ENCODE data around the gene APBB2.

Gene APBB2

GRCh38 chr4:41134581-41134980 lies 79.8 kb downstream of the APBB2 start:
- TF ChIP-seq GATA2 (IDR thresholded peaks at IDR 0.05; ENCODE audit: low read depth, low read length) (no peak), GATA3 (IDR thresholded peaks at IDR 0.05; ENCODE audit: low read depth, low read length) (no peak)

- no peak for TF ChIP-seq GATA2 (IDR thresholded peaks at IDR 0.05; ENCODE audit: low read depth, low read length)
- no peak for TF ChIP-seq GATA3 (IDR thresholded peaks at IDR 0.05; ENCODE audit: low read depth, low read length)
These were observed 80.8 kb downstream of the APBB2 start for GRCh38 chr4:41133454-41134018.

DNA sequence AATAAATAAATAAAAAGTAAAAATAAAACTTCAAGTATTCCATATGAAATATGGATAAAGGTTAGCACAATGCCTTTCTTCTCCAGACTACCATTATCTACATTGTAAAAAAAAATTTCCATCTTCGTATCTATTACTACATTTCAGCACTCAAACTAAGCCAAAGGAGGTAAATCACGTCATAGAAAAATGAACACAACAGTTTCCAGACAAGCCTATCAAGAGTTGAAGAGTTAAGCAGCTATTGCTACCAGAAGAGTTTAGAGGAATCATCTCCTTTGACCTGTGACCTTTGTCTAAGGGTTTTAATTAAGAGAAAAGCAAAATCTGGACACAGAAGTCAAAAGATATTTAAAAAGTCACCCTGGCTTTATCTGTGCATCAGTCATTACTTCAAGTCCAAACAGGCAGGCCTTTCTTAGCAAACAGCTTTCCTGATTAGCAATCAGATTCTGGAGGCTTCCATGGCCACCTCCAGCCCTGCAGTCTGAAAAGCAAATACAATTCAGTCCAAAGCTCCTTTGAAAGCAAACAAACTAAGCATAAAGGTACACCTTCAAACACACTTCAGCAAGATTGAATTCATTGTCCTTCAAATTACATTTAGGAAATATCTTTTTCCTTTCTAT lies 82.2 kb downstream of the APBB2 start:
- TF ChIP-seq GATA3 (IDR thresholded peaks at IDR 0.05; ENCODE audit: low read depth, low read length) (no peak), GATA2 (IDR thresholded peaks at IDR 0.05; ENCODE audit: low read depth, low read length) (no peak)

- TF ChIP-seq GATA2 (IDR thresholded peaks at IDR 0.05; ENCODE audit: low read depth, low read length) (no peak), GATA3 (IDR thresholded peaks at IDR 0.05; ENCODE audit: low read depth, low read length) (no peak)
These were observed 84.4 kb downstream of the APBB2 start for GRCh38 chr4:41129936-41130440.

GRCh38 chr4:41129128-41129754 lies 85.1 kb downstream of the APBB2 start:
- TF ChIP-seq GATA2 (IDR thresholded peaks at IDR 0.05; ENCODE audit: low read depth, low read length) = no peak

- no peak for TF ChIP-seq GATA3 (IDR thresholded peaks at IDR 0.05; ENCODE audit: low read depth, low read length)
- no peak for TF ChIP-seq GATA2 (IDR thresholded peaks at IDR 0.05; ENCODE audit: low read depth, low read length)
These were observed 88.6 kb downstream of the APBB2 start for GRCh38 chr4:41125558-41126311.

- no peak for TF ChIP-seq GATA3 (IDR thresholded peaks at IDR 0.05; ENCODE audit: low read depth, low read length)
- no peak for TF ChIP-seq GATA2 (IDR thresholded peaks at IDR 0.05; ENCODE audit: low read depth, low read length)
These were observed 89.3 kb downstream of the APBB2 start for GRCh38 chr4:41124916-41125548.

DNA sequence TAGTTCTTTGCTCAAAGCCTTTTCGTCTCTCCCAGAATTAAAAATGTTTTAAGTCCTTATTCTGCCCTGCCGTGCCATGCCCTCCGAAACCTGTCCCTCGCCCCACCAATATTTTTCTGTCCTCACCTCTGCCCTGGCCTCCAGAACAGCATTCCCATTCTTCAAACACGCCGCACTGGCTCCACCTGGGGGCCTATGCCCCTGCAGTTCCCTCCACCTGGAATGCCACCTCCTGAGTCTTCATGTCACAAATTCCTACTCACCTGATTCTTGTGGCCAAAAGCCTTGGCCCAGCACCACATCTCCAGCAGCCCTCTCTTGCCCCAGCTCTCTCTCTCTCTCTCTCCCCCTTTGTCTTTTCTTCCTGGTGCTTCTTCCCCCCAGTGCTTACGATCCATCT lies 91.6 kb downstream of the APBB2 start:
- no peak for TF ChIP-seq GATA2 (IDR thresholded peaks at IDR 0.05; ENCODE audit: low read depth, low read length)
- TF ChIP-seq GATA3 (IDR thresholded peaks at IDR 0.05; ENCODE audit: low read depth, low read length) = no peak

DNA sequence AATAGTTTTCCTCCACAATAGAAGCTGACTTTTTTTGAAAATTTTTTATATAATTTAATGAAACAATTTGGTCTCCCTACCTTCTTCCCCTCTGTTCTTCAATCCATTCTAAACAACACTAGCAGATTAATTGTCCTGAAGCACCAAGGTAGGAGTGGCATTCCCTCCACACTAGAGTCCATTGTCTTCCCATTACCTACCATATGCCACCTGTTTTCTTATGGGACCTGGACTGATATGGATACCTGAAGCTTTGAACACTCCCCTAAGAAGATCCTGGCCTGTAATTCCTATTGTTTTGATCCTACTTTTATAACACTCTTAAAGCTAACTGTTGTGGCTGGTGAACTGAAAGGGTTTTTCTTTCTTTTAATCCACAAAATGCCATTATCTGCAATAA lies 92.0 kb downstream of the APBB2 start:
- TF ChIP-seq GATA2 (IDR thresholded peaks at IDR 0.05; ENCODE audit: low read depth, low read length) (no peak), GATA3 (IDR thresholded peaks at IDR 0.05; ENCODE audit: low read depth, low read length) (no peak)

- TF ChIP-seq GATA3 (IDR thresholded peaks at IDR 0.05; ENCODE audit: low read depth, low read length) (no peak), GATA2 (IDR thresholded peaks at IDR 0.05; ENCODE audit: low read depth, low read length) (no peak)
These were observed 92.4 kb downstream of the APBB2 start for GRCh38 chr4:41121906-41122305.

DNA sequence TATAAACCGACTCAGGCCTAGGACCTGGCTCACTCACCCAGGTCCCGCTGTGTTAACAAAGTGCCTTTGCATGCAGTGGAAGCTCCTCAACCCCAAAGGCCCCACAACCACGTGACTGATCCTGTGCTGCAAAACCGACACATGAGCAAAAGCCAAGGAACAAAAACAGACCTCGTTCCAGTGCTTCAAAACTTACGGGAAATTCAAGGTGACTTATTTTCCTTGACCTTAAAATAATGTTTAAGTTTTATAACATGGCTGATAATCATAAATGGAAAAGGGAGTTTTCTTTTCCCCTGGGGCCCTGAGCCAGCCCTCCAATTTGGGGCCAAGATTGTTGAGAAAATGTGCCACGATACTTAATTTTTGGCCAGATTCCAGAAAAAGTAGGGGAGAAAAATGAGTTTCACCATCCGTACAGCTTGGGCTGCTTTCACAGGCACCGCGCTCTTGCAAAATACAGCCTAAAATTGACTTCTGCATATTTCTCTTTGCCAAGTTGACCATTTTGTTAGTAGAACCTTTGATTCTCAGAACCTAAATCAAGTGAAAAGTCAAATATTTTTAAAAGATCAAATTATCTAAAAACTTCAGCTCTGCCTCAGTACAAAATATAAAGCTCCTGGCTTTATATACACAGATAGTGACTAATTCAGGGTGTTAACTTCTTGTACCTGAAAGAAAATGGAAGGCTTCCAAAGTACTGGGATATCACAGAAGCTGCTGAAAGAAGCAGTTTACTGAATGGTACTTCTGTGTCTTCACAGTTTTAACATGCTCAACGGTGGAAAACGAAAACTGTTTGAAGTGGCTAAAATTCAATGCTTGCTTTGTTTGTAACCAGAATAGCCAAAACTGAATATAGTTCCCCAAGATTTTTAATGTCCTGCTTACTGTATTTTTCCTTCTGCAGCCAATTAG lies 93.8 kb downstream of the APBB2 start:
- TF ChIP-seq GATA2 (IDR thresholded peaks at IDR 0.05; ENCODE audit: low read depth, low read length) = no peak
- no peak for TF ChIP-seq GATA3 (IDR thresholded peaks at IDR 0.05; ENCODE audit: low read depth, low read length)

DNA sequence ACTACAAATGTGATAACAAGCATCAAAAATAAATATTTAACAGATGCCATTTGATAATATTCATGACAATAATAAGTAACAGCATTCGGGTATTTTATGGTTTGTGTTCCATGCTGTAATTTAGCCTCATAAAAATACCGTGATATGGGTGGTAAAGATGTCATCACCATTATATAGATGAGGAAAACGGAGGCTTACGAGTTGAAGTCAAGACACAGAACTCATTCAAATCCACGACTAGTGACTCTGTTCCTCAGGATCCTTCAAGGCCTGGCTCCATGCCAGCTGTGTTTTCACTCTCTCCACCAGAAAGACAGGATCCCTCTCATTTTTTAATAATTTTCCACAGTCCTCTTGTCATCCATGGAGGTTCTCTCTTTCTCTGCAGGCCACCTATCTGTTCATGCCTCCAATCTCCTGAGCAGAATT lies 94.5 kb downstream of the APBB2 start:
- TF ChIP-seq GATA3 (IDR thresholded peaks at IDR 0.05; ENCODE audit: low read depth, low read length) (no peak), GATA2 (IDR thresholded peaks at IDR 0.05; ENCODE audit: low read depth, low read length) (no peak)

DNA sequence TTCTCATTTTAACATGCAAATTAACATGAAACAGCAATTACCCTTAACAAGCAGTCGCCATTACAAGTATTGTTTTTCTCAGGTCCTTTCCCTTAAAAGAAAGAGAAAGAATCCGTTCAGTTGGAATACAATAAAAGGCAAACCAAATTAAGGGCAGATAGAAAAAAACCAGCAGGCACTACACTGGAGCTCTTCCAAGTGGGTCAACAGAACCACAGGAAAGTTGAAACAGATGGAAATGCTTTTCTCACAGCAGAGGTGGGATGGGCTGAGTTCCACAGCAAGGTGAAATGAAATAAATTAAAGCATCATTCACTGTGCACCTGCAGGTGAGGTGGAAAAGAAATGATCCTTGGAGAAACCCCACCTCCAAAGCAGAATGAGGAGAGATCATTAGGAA lies 102.6 kb downstream of the APBB2 start:
- TF ChIP-seq GATA2 (IDR thresholded peaks at IDR 0.05; ENCODE audit: low read depth, low read length) (no peak), GATA3 (IDR thresholded peaks at IDR 0.05; ENCODE audit: low read depth, low read length) (no peak)
